Karpas-422 (cell line): Measurements from ENCODE around the gene RHOV. TPM values are rescaled to one million over a fixed set of nuclear protein-coding genes. Genes with fewer than 3 reads are reported as not detected.
"Not testable (repeated sequence)": the region's sequence is repeated elsewhere in the genome, so short reads cannot be mapped to it uniquely, and the experiment has no call there.

Source experiments
- DNase-seq: peaks from one replicate; pipeline ENCODE4 v3.0.0-alpha.2; 2015
- H2AFZ ChIP-seq: fragments of 200-600 bp; sonication (generic); 2 replicates; pipeline ENCODE4 v1.6.1; 2014; ENCODE audit warnings: antibody characterized with exemption, low read length, mixed read lengths
- H3K27ac ChIP-seq: fragments of 200-600 bp; sonication (generic); 2 replicates; pipeline ENCODE4 v1.5.1; 2014; ENCODE audit warnings: mild to moderate bottlenecking, low read length, moderate library complexity
- H3K27me3 ChIP-seq: fragments of 200-600 bp; sonication (generic); 2 replicates; pipeline ENCODE4 v1.6.1; 2014; ENCODE audit warnings: low read length, mixed read lengths
- H3K36me3 ChIP-seq: fragments of 200-600 bp; sonication (generic); 2 replicates; pipeline ENCODE4 v1.6.1; 2014; ENCODE audit warnings: low read length, mixed read lengths; ENCODE audit not compliant: insufficient read depth
- H3K4me1 ChIP-seq: fragments of 200-600 bp; sonication (generic); 2 replicates; pipeline ENCODE4 v1.6.1; 2014; ENCODE audit warnings: mild to moderate bottlenecking, low read length, mixed read lengths
- H3K4me2 ChIP-seq: fragments of 200-600 bp; sonication (generic); 2 replicates; pipeline ENCODE4 v1.6.1; 2014; ENCODE audit warnings: low read length, low read depth, mild to moderate bottlenecking; ENCODE audit not compliant: poor library complexity, severe bottlenecking
- H3K4me3 ChIP-seq: fragments of 200-600 bp; sonication (generic); 2 replicates; pipeline ENCODE4 v1.5.1; 2014; ENCODE audit warnings: mild to moderate bottlenecking, antibody characterized with exemption, low read length, mixed read lengths
- H3K79me2 ChIP-seq: fragments of 200-600 bp; sonication (generic); 2 replicates; pipeline ENCODE4 v1.6.1; 2014; ENCODE audit warnings: mild to moderate bottlenecking, low read length, mixed read lengths
- H3K9ac ChIP-seq: fragments of 200-600 bp; sonication (generic); 2 replicates; pipeline ENCODE4 v1.6.0; 2014; ENCODE audit warnings: low read length
- H3K9me2 ChIP-seq: fragments of 200-600 bp; sonication (generic), shearing (Covaris generic); replicated peaks from 2 replicates; pipeline ENCODE4 v1.6.0; 2014; ENCODE audit warnings: mild to moderate bottlenecking, low read length, moderate library complexity; ENCODE audit not compliant: insufficient read depth
- H3K9me3 ChIP-seq: fragments of 300-700, 200-600 bp; sonication (generic); 2 replicates; pipeline ENCODE4 v1.6.1; 2014; ENCODE audit warnings: low read length, mixed read lengths
- H4K20me1 ChIP-seq: fragments of 200-600 bp; sonication (generic); 2 replicates; pipeline ENCODE4 v1.6.1; 2014; ENCODE audit warnings: mild to moderate bottlenecking, antibody characterized with exemption, low read length, low read depth; ENCODE audit not compliant: insufficient read depth
- total RNA-seq: library from RNA; depleted of rRNA; stranded (reverse); fragments of >200 nt; shearing (Covaris generic); gene quantifications from 2 replicates; pipeline ENCODE4 v1.2.3, GENCODE V29; 2014; ENCODE audit warnings: low replicate concordance

The RHOV gene
- total RNA-seq, 1 experiment from 2014 or later: not detected

DNA sequence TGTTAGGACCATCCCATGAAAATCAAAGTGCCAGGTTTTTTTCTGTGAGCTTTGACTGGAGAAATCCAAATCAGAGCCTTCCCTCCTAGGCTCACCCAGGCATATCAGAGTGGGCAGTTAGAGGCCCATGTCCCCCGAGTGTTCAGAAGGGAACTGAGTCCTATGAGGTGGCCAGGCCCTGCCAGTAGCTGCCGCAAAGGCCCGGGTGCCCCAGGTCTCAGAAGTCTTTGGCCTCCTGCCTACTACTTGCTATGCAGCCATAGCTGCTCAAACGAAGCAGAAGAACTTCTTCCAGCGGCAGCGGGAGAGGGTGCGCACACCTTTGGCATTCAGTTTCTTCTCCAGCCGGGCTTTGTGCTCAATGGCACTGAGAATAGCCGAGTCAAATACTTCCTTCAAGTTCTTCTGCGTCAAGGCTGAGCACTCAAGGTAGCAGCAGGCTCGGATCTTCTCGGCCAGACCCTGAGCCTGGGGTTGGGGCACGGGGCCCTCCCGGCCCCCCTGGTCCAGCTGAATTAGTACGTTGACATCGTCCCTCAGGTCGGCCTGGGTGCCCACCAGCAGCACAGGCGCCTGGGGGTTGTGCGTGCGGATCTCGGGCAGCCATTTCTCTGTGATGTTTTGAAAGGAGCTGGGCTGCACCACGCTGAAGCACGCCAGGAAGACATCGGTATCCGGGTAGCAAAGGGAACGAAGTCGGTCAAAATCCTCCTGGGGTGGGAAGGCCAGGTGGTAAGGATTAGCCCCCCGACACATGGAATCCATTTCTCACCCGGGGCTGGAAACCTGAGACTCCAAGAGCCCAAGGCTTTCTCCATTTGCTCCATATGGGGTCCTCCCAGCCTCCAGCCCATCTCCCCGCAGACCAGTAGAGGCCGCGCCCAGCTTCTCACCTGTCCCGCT lies 992 bp downstream of the RHOV start:
- H3K4me2 ChIP-seq: peak overlapping the region; percentile 82
- H3K9me2 ChIP-seq: no peaks in the 10 kb centered on the region
- H3K9me3 ChIP-seq: no peaks in the 10 kb centered on the region
- no peak overlapping the region for H3K27ac ChIP-seq
- H3K9ac ChIP-seq: peak overlapping the region; percentile 68
- peaks cover 22% of the 10 kb centered on the region for H3K4me1 ChIP-seq
- H4K20me1 ChIP-seq: no peaks in the 10 kb centered on the region
- H3K4me3 ChIP-seq: peak overlapping the region; percentile 68
- peak overlapping the region; percentile 91 for H2AFZ ChIP-seq
- H3K79me2 ChIP-seq: no peaks in the 10 kb centered on the region
- no peaks in the 10 kb centered on the region for H3K36me3 ChIP-seq
- H3K27me3 ChIP-seq: no peaks in the 10 kb centered on the region
- no peak for DNase-seq

DNA sequence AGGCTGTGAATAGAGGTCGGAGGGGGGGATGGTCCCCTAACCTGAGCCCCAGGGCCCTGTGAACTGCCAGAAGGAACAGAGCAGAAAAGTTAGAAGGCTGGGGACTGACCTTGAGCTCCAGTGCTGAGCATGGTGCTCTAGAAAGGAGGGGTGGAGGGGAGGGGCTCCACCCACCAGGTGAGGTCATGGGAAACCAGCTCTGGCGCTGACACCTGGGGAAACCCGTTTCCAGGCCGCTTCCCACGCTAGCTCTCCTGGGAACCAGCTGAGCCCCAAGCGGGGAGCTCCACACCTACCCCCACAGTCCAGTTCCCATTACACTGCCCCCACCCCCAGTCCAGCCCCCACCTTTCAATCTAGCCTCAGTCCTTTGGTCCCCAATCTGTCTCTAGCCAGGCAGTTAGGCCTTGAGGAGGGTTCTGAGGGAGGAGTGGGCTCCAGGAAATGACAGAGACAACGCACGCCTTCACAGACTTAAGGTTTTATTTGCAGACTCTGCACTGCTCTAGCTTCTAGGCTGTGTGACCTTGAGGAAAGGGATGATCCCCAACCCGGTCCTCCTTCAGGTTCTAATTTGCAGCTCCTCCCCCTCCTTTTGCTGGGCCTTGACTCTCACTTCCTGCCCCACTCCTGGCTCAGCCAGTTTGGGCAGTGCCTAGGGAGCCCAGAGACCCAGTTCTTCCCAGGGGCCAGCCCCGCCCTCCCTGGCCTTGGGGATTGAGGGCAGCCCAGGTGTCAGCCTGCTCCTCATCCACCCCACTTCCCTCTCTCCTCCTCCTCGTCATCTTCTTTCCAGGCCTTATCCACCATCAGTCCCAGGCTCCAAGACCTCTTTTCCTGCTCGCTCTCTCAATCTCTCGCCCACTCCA lies 2.1 kb downstream of the RHOV start:
- Histone ChIP-seq H3K4me3 (no peak overlapping the region), H3K9ac (no peak overlapping the region), H3K9me3 (no peaks in the 10 kb centered on the region), H2AFZ (no peak overlapping the region), H3K27ac (no peak overlapping the region), H3K27me3 (no peaks in the 10 kb centered on the region), H4K20me1 (no peaks in the 10 kb centered on the region), H3K9me2 (no peaks in the 10 kb centered on the region), H3K79me2 (no peaks in the 10 kb centered on the region), H3K36me3 (no peaks in the 10 kb centered on the region), H3K4me2 (no peak overlapping the region), H3K4me1 (peaks cover 22% of the 10 kb centered on the region)
- DNase-seq: peak; percentile 46

DNA sequence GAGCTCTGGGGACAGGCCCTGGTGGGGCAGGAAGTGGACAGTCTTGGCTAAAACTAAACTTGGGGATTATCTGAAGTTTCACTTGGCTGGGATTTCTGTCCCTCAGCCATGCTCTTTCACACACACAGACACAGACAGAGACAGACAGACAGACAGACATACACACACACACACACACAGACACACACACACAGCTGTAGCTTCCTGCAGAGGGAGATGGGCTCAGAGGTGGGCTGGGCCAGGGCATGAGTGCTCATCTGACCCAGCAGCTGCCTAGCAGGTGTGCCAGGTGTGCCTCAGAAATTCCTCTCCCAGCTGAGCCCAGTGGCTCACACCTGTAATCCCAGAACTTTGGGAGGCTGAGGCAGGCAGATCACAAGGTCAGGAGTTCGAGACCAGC lies 3.3 kb downstream of the RHOV start:
- no peaks in the 10 kb centered on the region for H3K9me3 ChIP-seq
- no peak overlapping the region for H3K9ac ChIP-seq
- H2AFZ ChIP-seq: no peak overlapping the region
- no peaks in the 10 kb centered on the region for H3K9me2 ChIP-seq
- H3K79me2 ChIP-seq: no peaks in the 10 kb centered on the region
- no peaks in the 10 kb centered on the region for H4K20me1 ChIP-seq
- H3K4me3 ChIP-seq: no peak overlapping the region
- no peak overlapping the region for H3K27ac ChIP-seq
- peaks cover 22% of the 10 kb centered on the region for H3K4me1 ChIP-seq
- H3K4me2 ChIP-seq: no peak overlapping the region
- DNase-seq: no peak
- H3K36me3 ChIP-seq: no peaks in the 10 kb centered on the region
- no peaks in the 10 kb centered on the region for H3K27me3 ChIP-seq

DNA sequence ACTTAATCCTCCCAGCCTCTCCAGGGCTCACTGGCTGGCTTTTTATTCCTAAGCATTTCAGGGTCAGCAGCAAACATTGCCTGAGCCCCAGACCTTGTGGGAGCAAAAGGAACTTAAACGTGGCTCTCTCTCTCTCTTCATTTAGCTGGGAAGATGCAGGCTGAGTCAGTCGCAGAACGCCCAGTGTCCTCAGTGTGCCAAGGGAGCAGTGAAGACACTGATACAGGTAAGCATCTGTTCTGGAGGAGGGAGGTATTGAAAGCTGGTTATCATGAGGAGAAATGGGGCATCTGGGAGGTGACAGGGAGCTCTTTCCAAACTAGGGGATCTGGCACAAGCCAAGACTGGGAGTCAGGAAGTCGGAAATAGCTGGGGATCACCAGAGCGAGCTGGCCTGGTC lies 4.3 kb downstream of the RHOV start:
- Histone ChIP-seq H3K4me2 (no peak overlapping the region), H3K79me2 (no peaks in the 10 kb centered on the region), H3K9ac (no peak overlapping the region), H3K9me2 (no peaks in the 10 kb centered on the region), H3K4me3 (no peak overlapping the region), H3K27ac (no peak overlapping the region), H3K36me3 (no peaks in the 10 kb centered on the region), H3K9me3 (no peaks in the 10 kb centered on the region), H3K4me1 (peaks cover 22% of the 10 kb centered on the region), H3K27me3 (no peaks in the 10 kb centered on the region), H4K20me1 (no peaks in the 10 kb centered on the region), H2AFZ (no peak overlapping the region)
- DNase-seq: no peak

DNA sequence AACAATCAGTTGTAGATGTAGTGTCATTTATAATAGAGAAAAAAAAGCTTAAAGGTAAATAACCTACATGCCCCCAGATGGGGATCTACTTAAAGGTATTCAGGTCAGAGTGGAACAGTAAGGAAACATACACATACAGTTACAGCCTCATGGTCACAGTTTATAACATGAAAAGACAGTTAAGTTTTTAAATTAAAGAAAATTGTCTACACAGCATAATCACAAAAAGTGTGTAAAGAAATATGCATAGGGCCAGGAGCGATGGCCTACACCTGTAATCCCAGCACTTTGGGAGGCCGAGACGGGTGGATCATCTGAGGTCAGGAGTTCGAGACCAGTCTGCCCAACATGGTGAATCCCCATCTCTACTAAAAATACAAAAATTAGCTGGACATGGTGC lies 6.8 kb downstream of the RHOV start:
- Histone ChIP-seq H3K9me2 (no peaks in the 10 kb centered on the region), H3K4me1 (peaks cover 7% of the 10 kb centered on the region), H3K9ac (no peak overlapping the region), H3K79me2 (no peaks in the 10 kb centered on the region), H3K27me3 (no peaks in the 10 kb centered on the region), H2AFZ (no peak overlapping the region), H3K4me2 (no peak overlapping the region), H3K4me3 (no peak overlapping the region), H3K27ac (no peak overlapping the region), H3K9me3 (no peaks in the 10 kb centered on the region), H3K36me3 (no peaks in the 10 kb centered on the region), H4K20me1 (no peaks in the 10 kb centered on the region)
- DNase-seq: no peak

DNA sequence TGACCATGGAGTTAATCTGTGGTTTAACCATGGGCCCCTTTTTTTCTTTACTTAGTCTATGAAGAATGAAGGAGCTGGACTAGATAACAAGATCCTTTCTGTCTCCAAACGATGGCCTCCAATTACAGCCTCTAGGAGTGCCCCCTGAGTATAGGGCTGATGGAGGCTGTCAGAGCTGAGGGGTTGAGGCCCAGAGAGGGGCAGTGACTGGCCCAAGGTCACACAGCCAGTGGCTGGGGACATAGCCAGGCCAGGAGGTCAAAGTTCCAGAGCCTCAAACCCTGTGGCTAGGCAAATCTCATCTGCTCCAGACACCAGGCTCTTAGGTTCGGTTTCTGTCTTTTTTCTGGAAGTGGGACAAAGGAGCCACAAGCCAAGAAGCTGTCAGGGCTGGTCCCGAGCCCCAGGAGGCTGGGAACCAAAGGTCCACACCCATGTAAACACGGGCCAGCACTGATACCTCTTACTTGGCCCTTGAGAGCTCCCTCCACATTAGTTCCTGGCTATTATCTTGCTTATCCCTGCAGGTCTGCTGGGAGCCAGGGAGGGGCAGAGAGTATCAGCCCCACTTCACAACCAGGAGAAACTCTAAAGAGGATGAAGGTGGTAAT lies 10.3 kb downstream of the RHOV start:
- Histone ChIP-seq H3K27me3 (no peaks in the 10 kb centered on the region), H3K4me3 (no peak overlapping the region), H3K79me2 (no peaks in the 10 kb centered on the region), H3K4me1 (peaks cover 9% of the 10 kb centered on the region), H3K27ac (no peak overlapping the region), H3K9me2 (no peaks in the 10 kb centered on the region), H2AFZ (no peak overlapping the region), H3K36me3 (no peaks in the 10 kb centered on the region), H3K9me3 (no peaks in the 10 kb centered on the region), H3K9ac (no peak overlapping the region), H3K4me2 (no peak overlapping the region), H4K20me1 (no peaks in the 10 kb centered on the region)
- no peak for DNase-seq

DNA sequence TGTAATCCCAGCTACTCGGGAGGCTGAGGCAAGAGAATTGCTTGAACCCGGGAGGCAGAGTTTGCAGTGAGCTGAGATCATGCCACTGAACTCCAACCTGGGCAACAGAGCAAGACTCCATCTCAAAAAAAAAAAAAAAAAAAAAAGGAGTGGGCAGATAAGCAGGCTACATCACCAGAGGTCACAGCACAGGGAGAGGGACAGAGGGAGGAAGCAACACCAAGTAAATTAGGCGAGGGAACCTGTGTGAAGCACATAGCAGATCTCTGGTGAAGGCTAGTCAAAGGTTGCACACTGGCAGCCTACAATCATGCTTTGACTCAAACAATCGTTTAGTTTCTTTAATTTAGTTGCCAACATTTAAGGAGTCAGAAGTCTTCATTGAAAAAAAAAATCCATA lies 12.9 kb downstream of the RHOV start:
- H3K9ac ChIP-seq, H2AFZ ChIP-seq: not testable (repeated sequence)

More for the DNA sequence above, 12.9 kb downstream of the RHOV start:
- not testable (repeated sequence) for DNase-seq, H3K9me2 ChIP-seq, H3K4me3 ChIP-seq, H3K79me2 ChIP-seq, H3K9me3 ChIP-seq, H3K4me2 ChIP-seq, H3K27ac ChIP-seq, H3K36me3 ChIP-seq, H3K27me3 ChIP-seq, H4K20me1 ChIP-seq
- peaks cover 25% of the 10 kb centered on the region for H3K4me1 ChIP-seq
